Erythroblast (primary cell): ENCODE results near the gene NEBL.

Source experiments
- GATA1 ChIP-seq: IDR thresholded peaks from 2 replicates; pipeline ENCODE4 v1.6.1; 2011; ENCODE audit warnings: low read depth, mild to moderate bottlenecking, control low read depth, low read length, moderate library complexity
- POLR2A ChIP-seq: IDR thresholded peaks from 2 replicates; pipeline ENCODE4 v1.6.1; 2011; ENCODE audit warnings: mild to moderate bottlenecking, low read length

DNA sequence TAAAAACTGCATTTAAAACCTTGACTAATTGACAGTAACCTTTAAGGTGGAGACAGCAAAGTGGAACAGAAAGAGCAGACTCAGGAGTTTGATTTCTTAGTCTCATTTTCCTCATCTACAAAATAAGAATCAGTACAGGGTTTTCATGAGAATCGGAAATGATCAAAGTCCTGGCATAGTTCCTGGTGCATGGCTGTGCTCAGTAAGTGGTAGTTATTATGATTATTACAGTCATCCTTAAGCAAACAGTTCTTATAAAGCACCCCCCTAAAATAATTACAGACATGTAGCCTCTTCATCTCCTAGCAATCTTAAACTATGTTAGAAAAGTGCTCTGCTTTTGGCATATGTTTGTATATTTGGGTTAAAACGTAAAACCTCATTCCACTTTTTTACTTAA, 18.0 kb downstream of the NEBL start:
- TF ChIP-seq POLR2A (no peak), GATA1 (no peak)
